Uterus (tissue), 2 donors: ENCODE data around the gene PDPR.
"Not testable (repeated sequence)": the region's sequence is repeated elsewhere in the genome, so short reads cannot be mapped to it uniquely, and the experiment has no call there.

Source experiments
- CTCF ChIP-seq, 4 experiments: fragments of 200-600 bp in 2 of 4; fragments of 450-650 bp in 2 of 4; sonication (generic) in 2 of 4; IDR thresholded peaks; one replicate each; pipeline ENCODE4 v1.5.1; 2016 to 2019; ENCODE audit warnings: antibody characterized with exemption in 4 of 4, mild to moderate bottlenecking in 2 of 4, moderate library complexity in 1 of 4
- POLR2A ChIP-seq, 2 donors: fragments of 450-650 bp; IDR thresholded peaks; one replicate each; pipeline ENCODE4 v1.6.1; 2016; ENCODE audit warnings: antibody characterized with exemption in 2 of 2, mild to moderate bottlenecking in 1 of 2, moderate library complexity in 1 of 2

GRCh38 chr16:70174387-70174932 is 60.3 kb downstream of the PDPR start:
- not testable (repeated sequence) for TF ChIP-seq CTCF, POLR2A (IDR thresholded peaks at IDR 0.05)
